HFF-Myc (cell line): ENCODE data around the gene ZNF664.

Experiments
- DNase-seq: peaks from one replicate; pipeline ENCODE4 v3.0.0-alpha.2; 2011; ENCODE audit warnings: low read depth; ENCODE audit errors: extremely low read depth
- H3K4me3 ChIP-seq: replicated peaks from 2 replicates; pipeline ENCODE4 v1.5.1; 2011; ENCODE audit warnings: low read depth, mild to moderate bottlenecking, control low read depth, low read length
- CTCF ChIP-seq: IDR thresholded peaks from 2 replicates; pipeline ENCODE4 v1.5.1; 2012; ENCODE audit warnings: mild to moderate bottlenecking, low read depth, low read length, control low read depth; ENCODE audit errors: missing control alignments

The ZNF664 gene

GRCh38 chr12:123951467-123951866 is 21.5 kb upstream of the ZNF664 start:
- no peak for DNase-seq
- TF ChIP-seq CTCF, result no peak
- no peak overlapping the region for H3K4me3 ChIP-seq

GRCh38 chr12:123952037-123952436 is 21.0 kb upstream of the ZNF664 start:
- no peak for DNase-seq
- TF ChIP-seq CTCF, result no peak
- no peak overlapping the region for H3K4me3 ChIP-seq

- no peak for TF ChIP-seq CTCF
- H3K4me3 ChIP-seq, result no peak overlapping the region
- no peak for DNase-seq
Observed at GRCh38 chr12:123954647-123955350, 18.2 kb upstream of the ZNF664 start.

GRCh38 chr12:123956249-123956648 is 16.8 kb upstream of the ZNF664 start:
- no peak for DNase-seq
- H3K4me3 ChIP-seq, result no peak overlapping the region
- TF ChIP-seq CTCF, result no peak

GRCh38 chr12:123957196-123957595 is 15.8 kb upstream of the ZNF664 start:
- no peak for TF ChIP-seq CTCF
- no peak overlapping the region for H3K4me3 ChIP-seq
- DNase-seq, result no peak

- no peak overlapping the region for H3K4me3 ChIP-seq
- no peak for DNase-seq
- no peak for TF ChIP-seq CTCF
Observed at GRCh38 chr12:123958462-123958861, 14.6 kb upstream of the ZNF664 start.

- DNase-seq, result no peak
- no peak for TF ChIP-seq CTCF
- no peak overlapping the region for H3K4me3 ChIP-seq
Observed at GRCh38 chr12:123958876-123959275, 14.1 kb upstream of the ZNF664 start.
